Measurements from ENCODE around the gene GLIS1.

GLIS1 gene

GRCh38 chr1:53695116-53695515, 43.8 kb downstream of the GLIS1 start:
- Histone ChIP-seq H4K20me1 (ENCODE audit: low read depth, low read length) (no peaks in the 10 kb centered on the region), H3K9ac (ENCODE audit: low read length) (no peak overlapping the region), H3K4me3 (ENCODE audit: insufficient read depth, low read length, poor library complexity, severe bottlenecking) (no peak overlapping the region), H2AFZ (ENCODE audit: low read depth, low read length, severe bottlenecking) (no peak overlapping the region), H3K36me3 (ENCODE audit: low read length) (no peaks in the 10 kb centered on the region), H3K9me2 (replicated peaks; ENCODE audit: insufficient read depth, low read length) (no peaks in the 10 kb centered on the region), H3K27me3 (ENCODE audit: low read length) (no peaks in the 10 kb centered on the region), H3K9me3 (ENCODE audit: insufficient read depth, low read length) (no peaks in the 10 kb centered on the region), H3K27ac (ENCODE audit: low read depth, low read length) (no peak overlapping the region), H3K79me2 (ENCODE audit: insufficient read depth, low read length) (no peaks in the 10 kb centered on the region), H3K4me2 (ENCODE audit: low read depth, low read length, poor library complexity, severe bottlenecking) (no peak overlapping the region), H3F3A (ENCODE audit: insufficient read depth) (no peaks in the 10 kb centered on the region)
- TF ChIP-seq, protein P1, sequence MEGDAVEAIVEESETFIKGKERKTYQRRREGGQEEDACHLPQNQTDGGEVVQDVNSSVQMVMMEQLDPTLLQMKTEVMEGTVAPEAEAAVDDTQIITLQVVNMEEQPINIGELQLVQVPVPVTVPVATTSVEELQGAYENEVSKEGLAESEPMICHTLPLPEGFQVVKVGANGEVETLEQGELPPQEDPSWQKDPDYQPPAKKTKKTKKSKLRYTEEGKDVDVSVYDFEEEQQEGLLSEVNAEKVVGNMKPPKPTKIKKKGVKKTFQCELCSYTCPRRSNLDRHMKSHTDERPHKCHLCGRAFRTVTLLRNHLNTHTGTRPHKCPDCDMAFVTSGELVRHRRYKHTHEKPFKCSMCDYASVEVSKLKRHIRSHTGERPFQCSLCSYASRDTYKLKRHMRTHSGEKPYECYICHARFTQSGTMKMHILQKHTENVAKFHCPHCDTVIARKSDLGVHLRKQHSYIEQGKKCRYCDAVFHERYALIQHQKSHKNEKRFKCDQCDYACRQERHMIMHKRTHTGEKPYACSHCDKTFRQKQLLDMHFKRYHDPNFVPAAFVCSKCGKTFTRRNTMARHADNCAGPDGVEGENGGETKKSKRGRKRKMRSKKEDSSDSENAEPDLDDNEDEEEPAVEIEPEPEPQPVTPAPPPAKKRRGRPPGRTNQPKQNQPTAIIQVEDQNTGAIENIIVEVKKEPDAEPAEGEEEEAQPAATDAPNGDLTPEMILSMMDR (IDR thresholded peaks at IDR 0.05; ENCODE audit: insufficient read depth, low read length, poor library complexity, severe bottlenecking) = no peak
- TF ChIP-seq EZH2phosphoT487 (conservative IDR thresholded peaks at IDR 0.05; ENCODE audit: low read length) = no peak

DNA sequence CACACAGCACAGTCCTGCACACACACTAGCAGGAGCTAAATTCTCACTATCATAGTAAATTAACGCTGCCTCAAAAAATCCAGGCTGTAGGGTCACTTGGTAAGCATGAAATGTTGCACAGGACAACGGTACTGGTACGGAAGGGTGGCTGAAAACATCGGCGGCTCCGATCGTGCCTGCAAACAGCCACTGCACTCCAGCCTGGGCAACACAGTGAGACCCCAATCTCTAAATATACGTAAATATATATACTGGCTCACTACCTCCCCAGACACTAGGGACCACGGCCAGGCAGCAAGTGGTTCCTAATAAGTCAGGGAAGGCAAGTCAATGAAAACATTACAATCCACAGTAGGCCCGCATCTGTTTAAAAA, 44.3 kb downstream of the GLIS1 start:
- H3K27me3 ChIP-seq (ENCODE audit: low read length) = no peaks in the 10 kb centered on the region
- H3K9me3 ChIP-seq (ENCODE audit: insufficient read depth, low read length) = no peaks in the 10 kb centered on the region
- no peak overlapping the region for H3K27ac ChIP-seq (ENCODE audit: low read depth, low read length)
- no peaks in the 10 kb centered on the region for H4K20me1 ChIP-seq (ENCODE audit: low read depth, low read length)
- H3F3A ChIP-seq (ENCODE audit: insufficient read depth) = no peaks in the 10 kb centered on the region
- no peaks in the 10 kb centered on the region for H3K36me3 ChIP-seq (ENCODE audit: low read length)
- no peak overlapping the region for H2AFZ ChIP-seq (ENCODE audit: low read depth, low read length, severe bottlenecking)
- H3K9ac ChIP-seq (ENCODE audit: low read length) = no peak overlapping the region
- H3K4me3 ChIP-seq (ENCODE audit: insufficient read depth, low read length, poor library complexity, severe bottlenecking) = no peak overlapping the region
- no peaks in the 10 kb centered on the region for H3K9me2 ChIP-seq (replicated peaks; ENCODE audit: insufficient read depth, low read length)
- TF ChIP-seq, protein P1 (IDR thresholded peaks at IDR 0.05; ENCODE audit: insufficient read depth, low read length, poor library complexity, severe bottlenecking) = no peak
- TF ChIP-seq EZH2phosphoT487 (conservative IDR thresholded peaks at IDR 0.05; ENCODE audit: low read length) = no peak
- no peaks in the 10 kb centered on the region for H3K79me2 ChIP-seq (ENCODE audit: insufficient read depth, low read length)
- H3K4me2 ChIP-seq (ENCODE audit: low read depth, low read length, poor library complexity, severe bottlenecking) = no peak overlapping the region

DNA sequence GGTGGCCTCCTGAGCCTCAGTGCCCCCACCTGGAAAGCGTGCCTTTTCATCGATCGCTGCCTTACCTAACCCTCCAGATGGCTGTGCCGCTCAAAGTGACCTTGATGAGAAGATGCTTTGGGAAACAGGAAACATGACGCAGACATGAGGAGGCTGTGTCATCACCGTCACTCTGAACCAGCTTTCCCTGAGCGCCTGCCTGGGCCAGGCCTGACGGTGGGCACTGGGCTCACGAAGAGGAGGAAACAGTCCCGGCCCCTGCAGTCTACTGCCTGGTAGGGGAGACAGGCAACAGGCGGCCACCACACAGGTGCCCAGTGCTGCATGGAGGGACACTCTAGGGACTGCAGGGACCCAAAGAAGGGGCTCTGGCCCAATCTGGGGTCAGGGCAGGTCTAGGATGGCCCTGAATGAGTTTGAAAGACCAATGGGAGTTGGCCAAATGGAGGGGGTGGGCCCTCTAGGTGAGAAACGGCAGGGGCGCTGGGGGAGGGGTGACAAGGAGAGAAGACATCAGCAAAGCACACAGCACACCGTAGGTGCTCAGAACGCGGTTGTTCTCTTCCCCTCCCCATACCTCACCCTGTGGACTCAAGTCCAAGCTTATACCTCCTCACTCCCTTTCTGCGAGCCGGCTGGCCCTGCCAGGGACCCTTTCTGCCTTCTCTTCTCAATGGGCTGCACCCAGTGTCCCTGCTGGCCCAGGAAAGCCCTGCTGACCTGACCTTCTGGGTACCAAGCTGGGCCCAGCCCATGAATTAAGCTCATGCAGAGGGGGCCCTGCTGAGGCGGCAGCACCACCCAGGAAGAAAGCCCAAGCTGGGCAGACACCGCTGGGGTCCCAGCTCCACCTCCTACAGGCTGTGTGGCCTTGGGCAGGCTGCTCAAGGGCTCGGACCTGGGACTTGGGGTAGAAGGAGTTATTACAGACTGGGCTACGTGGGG, 44.9 kb downstream of the GLIS1 start:
- Histone ChIP-seq H3K4me3 (ENCODE audit: insufficient read depth, low read length, poor library complexity, severe bottlenecking) (no peak overlapping the region), H3K4me2 (ENCODE audit: low read depth, low read length, poor library complexity, severe bottlenecking) (no peak overlapping the region), H3K9ac (ENCODE audit: low read length) (no peak overlapping the region), H3K79me2 (ENCODE audit: insufficient read depth, low read length) (no peaks in the 10 kb centered on the region), H3K9me2 (replicated peaks; ENCODE audit: insufficient read depth, low read length) (no peaks in the 10 kb centered on the region), H3F3A (ENCODE audit: insufficient read depth) (no peaks in the 10 kb centered on the region), H2AFZ (ENCODE audit: low read depth, low read length, severe bottlenecking) (no peak overlapping the region), H4K20me1 (ENCODE audit: low read depth, low read length) (no peaks in the 10 kb centered on the region), H3K9me3 (ENCODE audit: insufficient read depth, low read length) (no peaks in the 10 kb centered on the region), H3K27me3 (ENCODE audit: low read length) (no peaks in the 10 kb centered on the region), H3K27ac (ENCODE audit: low read depth, low read length) (no peak overlapping the region), H3K36me3 (ENCODE audit: low read length) (no peaks in the 10 kb centered on the region)
- no peak for TF ChIP-seq EZH2phosphoT487 (conservative IDR thresholded peaks at IDR 0.05; ENCODE audit: low read length)
- TF ChIP-seq, protein P1 (IDR thresholded peaks at IDR 0.05; ENCODE audit: insufficient read depth, low read length, poor library complexity, severe bottlenecking) = no peak
